ENCODE data around the gene TOR2A.

DNA sequence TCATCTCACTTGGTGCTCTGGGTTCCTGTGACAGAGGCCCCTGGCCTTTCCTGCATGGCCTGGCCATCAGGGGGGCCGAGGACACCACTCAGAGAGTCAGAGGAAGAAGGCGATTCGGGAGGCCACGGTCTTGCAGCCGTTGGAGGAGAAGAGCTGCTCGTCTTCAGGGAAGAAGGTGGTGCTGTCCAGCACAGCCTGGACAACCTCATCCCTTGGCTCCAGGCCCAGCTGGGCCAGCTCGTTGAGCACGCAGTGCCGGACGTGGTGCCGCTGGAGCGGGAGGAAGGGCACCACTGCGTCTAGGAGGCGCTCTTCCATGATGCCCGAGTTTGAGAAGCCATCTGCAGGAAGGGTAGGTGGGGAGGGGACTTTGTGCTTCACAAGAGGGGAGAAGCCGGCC is 3.2 kb downstream of the TOR2A start:
- TF ChIP-seq POLR2A (IDR thresholded peaks at IDR 0.05) (no peak), EP300 (IDR thresholded peaks at IDR 0.05) (no peak)

All from gastroesophageal sphincter (tissue), 2 donors.